ENCODE results near the gene NDRG4. TPM values are rescaled to one million over a fixed set of nuclear protein-coding genes. Genes with fewer than 3 reads are reported as not detected.
"Not testable (repeated sequence)": the region's sequence is repeated elsewhere in the genome, so short reads cannot be mapped to it uniquely, and the experiment has no call there.

NDRG4 gene
- total RNA-seq, 1 donor from 2014 or later: 3.6 TPM

GRCh38 chr16:58490065-58490464, 9.9 kb upstream of the NDRG4 start:
- no peaks in the 10 kb centered on the region for H3K36me3 Mint-ChIP-seq (ENCODE audit: low read depth)
- no peak overlapping the region for H3K27ac Mint-ChIP-seq
- H3K27me3 Mint-ChIP-seq (ENCODE audit: low read depth): peaks cover 4% of the 10 kb centered on the region
- no peaks in the 10 kb centered on the region for H3K9me3 Mint-ChIP-seq
- no peaks in the 10 kb centered on the region for H3K4me1 Mint-ChIP-seq (ENCODE audit: low read depth)
- intact Hi-C loops (cut with micrococcal nuclease): no loop called here
- DNase-seq (ENCODE audit: low spot score): no peak
- H3K4me3 Mint-ChIP-seq (ENCODE audit: low read depth): no peak overlapping the region

GRCh38 chr16:58490539-58490938, 9.4 kb upstream of the NDRG4 start:
- H3K4me3 Mint-ChIP-seq (ENCODE audit: low read depth); H3K36me3 Mint-ChIP-seq (ENCODE audit: low read depth); H3K4me1 Mint-ChIP-seq (ENCODE audit: low read depth); H3K27ac Mint-ChIP-seq; DNase-seq (ENCODE audit: low spot score); intact Hi-C loops (cut with micrococcal nuclease); H3K9me3 Mint-ChIP-seq; H3K27me3 Mint-ChIP-seq (ENCODE audit: low read depth): not testable (repeated sequence)

- intact Hi-C loops (cut with micrococcal nuclease): no loop called here
- no peak overlapping the region for H3K27ac Mint-ChIP-seq
- H3K27me3 Mint-ChIP-seq (ENCODE audit: low read depth): peaks cover 2% of the 10 kb centered on the region
- H3K4me1 Mint-ChIP-seq (ENCODE audit: low read depth): peaks cover 5% of the 10 kb centered on the region
- no peaks in the 10 kb centered on the region for H3K36me3 Mint-ChIP-seq (ENCODE audit: low read depth)
- DNase-seq (ENCODE audit: low spot score): no peak
- H3K9me3 Mint-ChIP-seq: no peaks in the 10 kb centered on the region
- H3K4me3 Mint-ChIP-seq (ENCODE audit: low read depth): no peak overlapping the region
Measured at GRCh38 chr16:58492066-58492465, 7.9 kb upstream of the NDRG4 start.

GRCh38 chr16:58492735-58493134, 7.2 kb upstream of the NDRG4 start:
- peaks cover 2% of the 10 kb centered on the region for H3K27me3 Mint-ChIP-seq (ENCODE audit: low read depth)
- H3K27ac Mint-ChIP-seq: no peak overlapping the region
- no peak overlapping the region for H3K4me3 Mint-ChIP-seq (ENCODE audit: low read depth)
- DNase-seq (ENCODE audit: low spot score): no peak
- intact Hi-C loops (cut with micrococcal nuclease): no loop called here
- H3K36me3 Mint-ChIP-seq (ENCODE audit: low read depth): no peaks in the 10 kb centered on the region
- H3K9me3 Mint-ChIP-seq: no peaks in the 10 kb centered on the region
- peaks cover 6% of the 10 kb centered on the region for H3K4me1 Mint-ChIP-seq (ENCODE audit: low read depth)

- Mint-ChIP-seq H3K36me3 (ENCODE audit: low read depth) (no peaks in the 10 kb centered on the region), H3K4me1 (ENCODE audit: low read depth) (peaks cover 8% of the 10 kb centered on the region), H3K9me3 (no peaks in the 10 kb centered on the region), H3K27ac (no peak overlapping the region), H3K4me3 (ENCODE audit: low read depth) (no peak overlapping the region), H3K27me3 (ENCODE audit: low read depth) (peaks cover 2% of the 10 kb centered on the region)
- intact Hi-C loops (cut with micrococcal nuclease): no loop called here
- DNase-seq (ENCODE audit: low spot score): no peak
Measured at GRCh38 chr16:58493756-58494431, 6.0 kb upstream of the NDRG4 start.

GRCh38 chr16:58494981-58495520, 4.9 kb upstream of the NDRG4 start:
- Mint-ChIP-seq H3K27ac (peak overlapping the region; percentile 63), H3K27me3 (ENCODE audit: low read depth) (peaks cover 2% of the 10 kb centered on the region), H3K4me1 (ENCODE audit: low read depth) (peaks cover 9% of the 10 kb centered on the region), H3K9me3 (no peaks in the 10 kb centered on the region), H3K36me3 (ENCODE audit: low read depth) (no peaks in the 10 kb centered on the region), H3K4me3 (ENCODE audit: low read depth) (no peak overlapping the region)
- DNase-seq (ENCODE audit: low spot score): peak; percentile 71
- intact Hi-C loops (cut with micrococcal nuclease): loop anchor here (5.0 kb wide), 2 partner anchors 103 to 237 kb away; partner anchors contain the start of genes GINS3 and GOT2

- H3K27ac Mint-ChIP-seq: peak overlapping the region; percentile 63
Measured at GRCh38 chr16:58495521-58496331, 4.2 kb upstream of the NDRG4 start.

GRCh38 chr16:58497468-58497867, 2.5 kb upstream of the NDRG4 start:
- peaks cover 14% of the 10 kb centered on the region for H3K4me1 Mint-ChIP-seq (ENCODE audit: low read depth)
- DNase-seq (ENCODE audit: low spot score): no peak
- intact Hi-C loops (cut with micrococcal nuclease): loop anchor here (5.0 kb wide), 2 partner anchors 105 to 235 kb away; partner anchors contain the start of genes GINS3 and GOT2
- H3K4me3 Mint-ChIP-seq (ENCODE audit: low read depth): no peak overlapping the region
- no peak overlapping the region for H3K27ac Mint-ChIP-seq
- H3K36me3 Mint-ChIP-seq (ENCODE audit: low read depth): no peaks in the 10 kb centered on the region
- peaks cover 2% of the 10 kb centered on the region for H3K27me3 Mint-ChIP-seq (ENCODE audit: low read depth)
- no peaks in the 10 kb centered on the region for H3K9me3 Mint-ChIP-seq

More at GRCh38 chr16:58495521-58496331, 4.2 kb upstream of the NDRG4 start:
- H3K4me1 Mint-ChIP-seq (ENCODE audit: low read depth): peaks cover 10% of the 10 kb centered on the region
- no peaks in the 10 kb centered on the region for H3K36me3 Mint-ChIP-seq (ENCODE audit: low read depth)
- intact Hi-C loops (cut with micrococcal nuclease): loop anchor here (5.0 kb wide), 2 partner anchors 103 to 237 kb away; partner anchors contain the start of genes GINS3 and GOT2
- H3K4me3 Mint-ChIP-seq (ENCODE audit: low read depth): no peak overlapping the region
- H3K27me3 Mint-ChIP-seq (ENCODE audit: low read depth): peaks cover 2% of the 10 kb centered on the region
- H3K9me3 Mint-ChIP-seq: no peaks in the 10 kb centered on the region
- DNase-seq (ENCODE audit: low spot score): no peak

- peaks cover 2% of the 10 kb centered on the region for H3K27me3 Mint-ChIP-seq (ENCODE audit: low read depth)
- H3K36me3 Mint-ChIP-seq (ENCODE audit: low read depth): no peaks in the 10 kb centered on the region
- H3K9me3 Mint-ChIP-seq: no peaks in the 10 kb centered on the region
- no peak for DNase-seq (ENCODE audit: low spot score)
- intact Hi-C loops (cut with micrococcal nuclease): loop anchor here (5.0 kb wide), 2 partner anchors 106 to 234 kb away; partner anchors contain the start of genes GINS3 and GOT2
- H3K4me3 Mint-ChIP-seq (ENCODE audit: low read depth): no peak overlapping the region
- peaks cover 14% of the 10 kb centered on the region for H3K4me1 Mint-ChIP-seq (ENCODE audit: low read depth)
- H3K27ac Mint-ChIP-seq: no peak overlapping the region
Measured at GRCh38 chr16:58497935-58498334, 2.0 kb upstream of the NDRG4 start.

- H3K27me3 Mint-ChIP-seq (ENCODE audit: low read depth): no peaks in the 10 kb centered on the region
- H3K4me3 Mint-ChIP-seq (ENCODE audit: low read depth): no peak overlapping the region
- peaks cover 14% of the 10 kb centered on the region for H3K4me1 Mint-ChIP-seq (ENCODE audit: low read depth)
- H3K9me3 Mint-ChIP-seq: no peaks in the 10 kb centered on the region
- H3K27ac Mint-ChIP-seq: no peak overlapping the region
- intact Hi-C loops (cut with micrococcal nuclease): loop anchor here (5.0 kb wide), 2 partner anchors 106 to 234 kb away; partner anchors contain the start of genes GINS3 and GOT2
- DNase-seq (ENCODE audit: low spot score): no peak
- no peaks in the 10 kb centered on the region for H3K36me3 Mint-ChIP-seq (ENCODE audit: low read depth)
Measured at GRCh38 chr16:58498341-58499091, 1.4 kb upstream of the NDRG4 start.

GRCh38 chr16:58499092-58499511, 841 bp upstream of the NDRG4 start:
- no peaks in the 10 kb centered on the region for H3K27me3 Mint-ChIP-seq (ENCODE audit: low read depth)
- no peaks in the 10 kb centered on the region for H3K36me3 Mint-ChIP-seq (ENCODE audit: low read depth)
- no peak for DNase-seq (ENCODE audit: low spot score)

More at GRCh38 chr16:58499092-58499511, 841 bp upstream of the NDRG4 start:
- Mint-ChIP-seq H3K27ac (no peak overlapping the region), H3K4me1 (ENCODE audit: low read depth) (peaks cover 14% of the 10 kb centered on the region), H3K9me3 (no peaks in the 10 kb centered on the region), H3K4me3 (ENCODE audit: low read depth) (no peak overlapping the region)
- intact Hi-C loops (cut with micrococcal nuclease): loop anchor here (5.0 kb wide), 2 partner anchors 107 to 233 kb away; partner anchors contain the start of genes GINS3 and GOT2

Data from activated T-helper 2 cell treated with anti-CD3 and anti-CD28 coated beads, Interferon-gamma antibody, Interleukin-2, Interleukin-4, amounts not matched to agents 10 μg/mL and 5 μg/mL and 100 μg/mL, durations not matched to agents 14 hours and 24 hours and 36 hours (primary cell).